Neural cell (in vitro differentiated cells): Measurements from ENCODE around the gene GCK.

Experiments used
- EZH2 ChIP-seq: fragments of 200-600, 300-800 bp; shearing (Covaris generic), sonication (generic); IDR thresholded peaks from 2 replicates; pipeline ENCODE4 v1.6.1; 2014; ENCODE audit warnings: antibody characterized with exemption, low read length, borderline replicate concordance, mild to moderate bottlenecking; ENCODE audit not compliant: insufficient read depth, poor library complexity, severe bottlenecking
- POLR2AphosphoS5 ChIP-seq: IDR thresholded peaks from 2 replicates; pipeline ENCODE4 v1.6.1; 2012
- RAD21 ChIP-seq: fragments of 450-650 bp; conservative IDR thresholded peaks from 2 replicates; pipeline ENCODE4 v1.6.1; 2014; ENCODE audit warnings: antibody characterized with exemption, mild to moderate bottlenecking, moderate library complexity
- TAF1 ChIP-seq: IDR thresholded peaks from 2 replicates; pipeline ENCODE4 v1.6.1; 2012; ENCODE audit warnings: low read depth
- TF ChIP-seq, protein P1 (sequence below): fragments of 450-650 bp; IDR thresholded peaks from 2 replicates; pipeline ENCODE4 v1.5.1; 2014; ENCODE audit warnings: antibody characterized with exemption, mild to moderate bottlenecking, moderate library complexity; ENCODE audit not compliant: poor library complexity, severe bottlenecking

DNA sequence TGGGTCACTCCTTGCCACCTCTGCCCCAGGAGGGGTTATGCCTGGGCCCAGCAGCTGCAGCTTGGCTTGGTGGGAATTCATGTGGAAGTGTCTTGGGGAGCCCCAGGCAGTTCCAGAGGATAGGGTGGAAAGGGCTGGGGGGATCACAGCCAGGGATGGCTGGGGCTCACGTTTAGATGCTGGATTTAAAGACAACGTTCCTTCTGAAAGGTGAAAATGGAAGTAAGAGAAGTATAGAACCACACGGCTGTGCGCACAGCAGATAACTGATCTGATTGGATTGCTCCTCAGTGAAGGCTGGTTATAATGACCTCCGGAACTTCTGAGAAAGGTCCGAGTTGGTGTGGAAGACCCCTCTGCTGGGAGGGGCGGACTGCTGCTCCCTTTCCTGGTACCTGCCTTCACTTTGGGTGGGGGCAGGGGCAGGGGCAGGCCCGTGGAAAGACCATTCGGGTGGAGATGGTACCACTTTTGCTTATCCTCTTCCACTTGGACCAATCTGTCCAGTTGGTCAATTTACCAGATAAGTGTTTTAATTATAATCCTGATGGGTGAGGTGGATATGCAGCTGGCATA is 40.2 kb downstream of the GCK start:
- TF ChIP-seq, protein P1, sequence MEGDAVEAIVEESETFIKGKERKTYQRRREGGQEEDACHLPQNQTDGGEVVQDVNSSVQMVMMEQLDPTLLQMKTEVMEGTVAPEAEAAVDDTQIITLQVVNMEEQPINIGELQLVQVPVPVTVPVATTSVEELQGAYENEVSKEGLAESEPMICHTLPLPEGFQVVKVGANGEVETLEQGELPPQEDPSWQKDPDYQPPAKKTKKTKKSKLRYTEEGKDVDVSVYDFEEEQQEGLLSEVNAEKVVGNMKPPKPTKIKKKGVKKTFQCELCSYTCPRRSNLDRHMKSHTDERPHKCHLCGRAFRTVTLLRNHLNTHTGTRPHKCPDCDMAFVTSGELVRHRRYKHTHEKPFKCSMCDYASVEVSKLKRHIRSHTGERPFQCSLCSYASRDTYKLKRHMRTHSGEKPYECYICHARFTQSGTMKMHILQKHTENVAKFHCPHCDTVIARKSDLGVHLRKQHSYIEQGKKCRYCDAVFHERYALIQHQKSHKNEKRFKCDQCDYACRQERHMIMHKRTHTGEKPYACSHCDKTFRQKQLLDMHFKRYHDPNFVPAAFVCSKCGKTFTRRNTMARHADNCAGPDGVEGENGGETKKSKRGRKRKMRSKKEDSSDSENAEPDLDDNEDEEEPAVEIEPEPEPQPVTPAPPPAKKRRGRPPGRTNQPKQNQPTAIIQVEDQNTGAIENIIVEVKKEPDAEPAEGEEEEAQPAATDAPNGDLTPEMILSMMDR, result no peak
- TF ChIP-seq EZH2 (no peak), TAF1 (no peak), POLR2AphosphoS5 (no peak), RAD21 (no peak)
